GM12878 (cell line): ENCODE results near the gene PTPRQ. TPM values are rescaled to one million over a fixed set of nuclear protein-coding genes. Genes with fewer than 3 reads are reported as not detected.

Experiments
- ASH2L ChIP-seq: fragments of 300-600, 200-600 bp; sonication (generic); IDR thresholded peaks from 2 replicates; pipeline ENCODE4 v1.6.1; 2017; ENCODE audit warnings: low read depth, mild to moderate bottlenecking, borderline replicate concordance
- BACH1 ChIP-seq: fragments of 450-650 bp; IDR thresholded peaks from 2 replicates; pipeline ENCODE4 v1.6.1; 2017; ENCODE audit warnings: mild to moderate bottlenecking, borderline replicate concordance
- E4F1 ChIP-seq: fragments of 450-650 bp; IDR thresholded peaks from 2 replicates; pipeline ENCODE4 v1.6.1; 2018; ENCODE audit warnings: borderline replicate concordance, mild to moderate bottlenecking; ENCODE audit not compliant: partially characterized antibody
- KAT2A ChIP-seq: conservative IDR thresholded peaks from 2 replicates; pipeline ENCODE4 v1.6.1; 2011; ENCODE audit warnings: low read depth, low read length; ENCODE audit not compliant: control insufficient read depth
- PKNOX1 ChIP-seq: fragments of 450-650 bp; IDR thresholded peaks from 2 replicates; pipeline ENCODE4 v1.6.1; 2016; ENCODE audit warnings: mild to moderate bottlenecking
- POU2F2 ChIP-seq: IDR thresholded peaks from 3 replicates; pipeline ENCODE4 v1.6.1; 2011; ENCODE audit warnings: low read depth, mild to moderate bottlenecking, low read length, borderline replicate concordance
- STAT1 ChIP-seq: fragments of 450-650 bp; conservative IDR thresholded peaks from 2 replicates; pipeline ENCODE4 v1.6.1; 2014; ENCODE audit warnings: antibody characterized with exemption, mild to moderate bottlenecking
- SUPT20H ChIP-seq: IDR thresholded peaks from 2 replicates; pipeline ENCODE4 v1.6.1; 2011; ENCODE audit warnings: low read depth, mild to moderate bottlenecking, low read length, moderate library complexity, borderline replicate concordance; ENCODE audit not compliant: control insufficient read depth
- ZNF687 ChIP-seq: fragments of 450-650 bp; IDR thresholded peaks from 2 replicates; pipeline ENCODE4 v1.6.1; 2017; ENCODE audit warnings: mild to moderate bottlenecking, moderate library complexity
- polyA plus RNA-seq, 11 experiments: library from polyadenylated mRNA; depleted of rRNA in 4 of 11; unstranded in 6 of 11; stranded (reverse) in 5 of 11; fragments of >200 nt; fragmentation: Nextera tagmentation in 4 of 11; fragmentation: Illumina TruSeq in 1 of 11; extraction: Ambion mirVana in 4 of 11; extraction: Trizol in 1 of 11; gene quantifications; 1 replicate in 1 of 11; 2 replicates in 10 of 11; pipeline versions ENCODE4 v1.2.1 to v1.2.3, GENCODE V29; 2011 to 2016; ENCODE audit warnings: inconsistent platforms in 2 of 11, missing spikeins in 2 of 11, low read depth in 1 of 11
- total RNA-seq, 4 experiments: library from RNA; depleted of rRNA in 3 of 4; stranded (reverse); fragments of >200 nt in 3 of 4; fragmentation: Illumina TruSeq in 1 of 4; extraction: Trizol in 1 of 4; gene quantifications; 2 replicates each; pipeline versions ENCODE4 v1.2.1 to v1.2.3, GENCODE V29; 2013 to 2021

Gene PTPRQ
- total and polyA plus RNA-seq, 10 of the 15 experiments (the other 5 are each of a cell fraction or from before 2014, with no cell fraction given): 0.01 TPM; not detected in 9

GRCh38 chr12:80443974-80444666 is at the start of gene PTPRQ (continued):
- TF ChIP-seq PKNOX1: no peak
- TF ChIP-seq ZNF687: no peak
- TF ChIP-seq KAT2A: no peak
- TF ChIP-seq BACH1: no peak
- TF ChIP-seq E4F1: no peak
- no peak for TF ChIP-seq STAT1
- TF ChIP-seq ASH2L: no peak
- no peak for TF ChIP-seq POU2F2
- TF ChIP-seq SUPT20H: no peak
- TF ChIP-seq, all 136 proteins: peak for 0
